Spinal cord (tissue), 10 donors: ENCODE results near the gene SSPN. TPM values are rescaled to one million over a fixed set of nuclear protein-coding genes. Genes with fewer than 3 reads are reported as not detected.

Experiments used
- DNase-seq, 6 donors: peaks; one replicate each; pipeline versions ENCODE4 v3.0.0 to v3.0.0-alpha.2; 2013 to 2015; ENCODE audit warnings: low spot score in 6 of 6, low read depth in 4 of 6
- H3K27ac ChIP-seq: one replicate; pipeline ENCODE4 v1.5.1; 2013; ENCODE audit warnings: low read depth, low read length, control low read depth
- H3K27me3 ChIP-seq: one replicate; pipeline ENCODE4 v1.6.1; 2013; ENCODE audit warnings: low read length; ENCODE audit not compliant: control insufficient read depth, insufficient read depth
- H3K36me3 ChIP-seq: one replicate; pipeline ENCODE4 v1.6.1; 2013; ENCODE audit warnings: low read length; ENCODE audit not compliant: control insufficient read depth, insufficient read depth
- H3K4me1 ChIP-seq: one replicate; pipeline ENCODE4 v1.6.1; 2013; ENCODE audit warnings: low read length; ENCODE audit not compliant: control insufficient read depth, insufficient read depth
- H3K4me3 ChIP-seq: one replicate; pipeline ENCODE4 v1.5.1; 2013; ENCODE audit warnings: low read depth, low read length, control low read depth
- H3K9me3 ChIP-seq: one replicate; pipeline ENCODE4 v1.6.1; 2013; ENCODE audit warnings: low read length; ENCODE audit not compliant: control insufficient read depth, insufficient read depth
- WGBS: methylation state at CpG from one replicate; pipeline ENCODE4 v1.1.5; 2013; ENCODE audit warnings: missing lambda C conversion rate; ENCODE audit not compliant: insufficient coverage; 5-methylcytosine and 5-hydroxymethylcytosine counted together
- long read RNA-seq, 4 donors: transcript quantifications; one replicate each; lab custom pipeline, GENCODE V29; 2026
- polyA plus RNA-seq, 2 donors: library from polyadenylated mRNA; unstranded; fragments of 120-200 nt; gene quantifications; one replicate each; pipeline ENCODE4 v1.2.1, GENCODE V29; 2013; ENCODE audit not compliant: insufficient read length in 2 of 2
- total RNA-seq, 2 donors: library from RNA; depleted of rRNA in 1 of 2; stranded (reverse); fragments of 120-200 nt in 1 of 2; fragments of >200 nt in 1 of 2; gene quantifications; one replicate each; pipeline versions ENCODE4 v1.2.3 to v1.2.4, GENCODE V29; 2013 to 2014
- donor health status: healthy.

SSPN gene, protein sequence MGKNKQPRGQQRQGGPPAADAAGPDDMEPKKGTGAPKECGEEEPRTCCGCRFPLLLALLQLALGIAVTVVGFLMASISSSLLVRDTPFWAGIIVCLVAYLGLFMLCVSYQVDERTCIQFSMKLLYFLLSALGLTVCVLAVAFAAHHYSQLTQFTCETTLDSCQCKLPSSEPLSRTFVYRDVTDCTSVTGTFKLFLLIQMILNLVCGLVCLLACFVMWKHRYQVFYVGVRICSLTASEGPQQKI
- 10 to 100 TPM; 23.2 to 27.2 TPM for total RNA-seq
- 10 to 100 TPM; 15.4 to 18.9 TPM for polyA plus RNA-seq
- long read RNA-seq, donor 1, full-length matches to known transcripts: 7 of 24 reads
- long read RNA-seq, donor 1, partial matches to known transcripts: 17 of 24 reads
- long read RNA-seq, donor 1, other reads (novel, unspliced or antisense): 0 of 24 reads
- long read RNA-seq, donor 2, full-length matches to known transcripts: 4 of 4 reads
- long read RNA-seq, donor 2, partial matches to known transcripts: 0 of 4 reads
- long read RNA-seq, donor 2, other reads (novel, unspliced or antisense): 0 of 4 reads
- long read RNA-seq, donor 3, full-length matches to known transcripts: 7 of 17 reads
- long read RNA-seq, donor 3, partial matches to known transcripts: 10 of 17 reads
- long read RNA-seq, donor 3, other reads (novel, unspliced or antisense): 0 of 17 reads
- long read RNA-seq, donor 4, partial matches to known transcripts: 0 of 2 reads
- long read RNA-seq, donor 4, other reads (novel, unspliced or antisense): 0 of 2 reads

- Histone ChIP-seq H3K36me3 (no peaks in the 10 kb centered on the region), H3K4me3 (peak within 1 kb of the TSS; percentile 69), H3K27me3 (no peaks in the 10 kb centered on the region), H3K9me3 (no peaks in the 10 kb centered on the region), H3K4me1 (peaks cover 12% of the 10 kb centered on the region), H3K27ac (peak within 1 kb of the TSS; percentile 95)
- peak in 5 of 6 donors; percentile 48 to 93 (median 66) for DNase-seq
- 0% methylated on average over 27 of the region's 35 CpGs for WGBS
Observed at GRCh38 chr12:26195250-26195640, at the start of gene SSPN. SSPN (plus strand) TSS chr12:26195573; CDS start chr12:26195673, 100 bp downstream.

DNA sequence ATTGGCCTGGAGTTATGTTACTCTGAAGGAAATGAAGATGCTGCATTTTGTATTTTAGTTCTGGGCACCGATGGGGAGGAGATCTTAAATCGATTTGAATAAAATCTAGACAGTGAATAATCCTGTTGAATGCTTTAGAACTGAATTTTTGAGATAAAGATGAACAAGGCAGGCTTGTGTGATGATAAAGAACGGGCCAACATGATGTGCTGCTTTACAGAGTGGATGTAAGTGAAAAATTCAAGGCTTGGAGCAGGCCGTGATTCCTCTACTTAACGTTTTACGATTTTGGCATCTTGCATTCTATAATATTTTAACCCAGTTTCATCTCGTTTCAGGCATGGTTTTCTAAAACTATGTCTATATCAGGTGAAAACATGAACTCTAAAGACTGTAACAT lies 47.1 kb upstream of the SSPN start:
- Histone ChIP-seq H3K27me3 (no peaks in the 10 kb centered on the region), H3K4me1 (no peaks in the 10 kb centered on the region), H3K27ac (no peak overlapping the region), H3K9me3 (no peaks in the 10 kb centered on the region), H3K36me3 (no peaks in the 10 kb centered on the region), H3K4me3 (no peak overlapping the region)
- no peak for DNase-seq
- 92% methylated on average over 3 of the region's 7 CpGs for WGBS

GRCh38 chr12:26149968-26150500 lies 45.3 kb upstream of the SSPN start:
- no peaks in the 10 kb centered on the region for H3K36me3 ChIP-seq
- H3K4me1 ChIP-seq: no peaks in the 10 kb centered on the region
- no peak overlapping the region for H3K4me3 ChIP-seq
- 60% methylated on average over 1 of the region's 5 CpGs for WGBS
- H3K9me3 ChIP-seq: no peaks in the 10 kb centered on the region
- DNase-seq: no peak
- no peaks in the 10 kb centered on the region for H3K27me3 ChIP-seq
- H3K27ac ChIP-seq: no peak overlapping the region

DNA sequence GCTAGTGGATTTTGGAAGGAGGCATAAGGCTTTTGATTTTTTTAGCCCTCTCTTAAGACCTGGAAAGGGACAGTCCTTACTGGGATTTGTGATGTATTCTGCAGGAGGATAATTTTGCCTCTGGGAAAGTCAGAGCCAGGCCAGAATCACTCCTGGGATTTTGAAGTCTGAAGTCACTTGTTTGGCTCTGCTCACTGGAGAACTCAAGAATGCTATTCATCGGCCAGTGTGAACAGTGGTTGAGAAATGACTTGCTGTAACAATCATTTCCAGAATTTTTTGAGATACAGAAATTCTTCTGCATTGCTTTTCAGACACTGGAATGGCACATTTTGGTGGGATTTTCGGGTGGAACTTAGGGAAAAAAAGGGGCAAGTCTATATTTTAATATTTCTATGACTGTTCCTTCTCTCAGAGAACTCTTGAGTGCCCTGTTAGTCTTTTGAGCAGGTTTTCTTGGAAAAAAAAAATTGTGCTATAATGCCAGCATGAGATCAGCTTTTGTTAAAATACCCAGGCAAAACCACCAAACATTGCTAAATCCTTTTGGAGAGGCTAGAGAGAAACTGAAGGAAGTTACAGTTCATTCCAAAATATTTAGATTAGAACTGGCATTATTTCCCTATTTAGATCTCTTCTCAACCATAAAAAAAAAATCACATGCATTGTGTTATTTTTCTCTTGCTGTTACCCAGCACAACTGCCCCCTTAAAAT lies 44.5 kb upstream of the SSPN start:
- H3K4me1 ChIP-seq: no peaks in the 10 kb centered on the region
- H3K27ac ChIP-seq: peak overlapping the region; percentile 44
- no peaks in the 10 kb centered on the region for H3K27me3 ChIP-seq
- H3K9me3 ChIP-seq: no peaks in the 10 kb centered on the region
- no CpG with 5 or more reads among the region's 2 CpGs for WGBS
- no peak overlapping the region for H3K4me3 ChIP-seq
- H3K36me3 ChIP-seq: no peaks in the 10 kb centered on the region
- DNase-seq: peak in 2 of 6 donors; percentile 34 to 39

DNA sequence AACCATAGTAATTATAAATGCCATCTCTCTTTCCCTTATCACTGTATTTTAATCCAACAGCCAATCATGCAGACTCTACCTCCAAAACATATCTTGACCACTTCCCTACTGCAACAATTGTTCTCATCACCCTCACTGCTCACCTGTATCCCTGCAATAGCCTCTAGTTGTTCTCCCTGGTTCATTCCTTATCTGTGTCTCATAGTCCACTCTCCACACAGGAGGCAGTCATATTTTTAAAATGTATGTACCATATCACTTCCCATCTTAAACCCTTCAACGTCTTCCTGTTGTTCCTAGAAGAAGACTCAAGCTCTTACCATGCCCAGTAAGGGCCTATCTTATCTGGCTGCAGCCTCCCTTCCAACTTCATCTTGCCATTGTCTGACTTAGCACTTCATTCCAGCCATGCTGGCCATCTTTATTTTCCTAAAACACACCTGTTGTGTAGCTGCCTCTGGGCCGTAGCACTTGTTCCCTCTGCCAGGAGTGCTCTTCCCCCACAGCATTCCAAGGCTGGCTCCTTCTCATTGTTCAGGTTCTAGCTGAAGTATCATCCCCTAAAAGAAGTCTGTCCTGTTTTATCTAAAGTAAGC lies 42.8 kb upstream of the SSPN start:
- DNase-seq: no peak
- H3K4me1 ChIP-seq: no peaks in the 10 kb centered on the region
- H3K9me3 ChIP-seq: no peaks in the 10 kb centered on the region
- H3K27me3 ChIP-seq: no peaks in the 10 kb centered on the region
- no peaks in the 10 kb centered on the region for H3K36me3 ChIP-seq
- 93% methylated on average over 2 of the region's 2 CpGs for WGBS
- H3K27ac ChIP-seq: no peak overlapping the region
- no peak overlapping the region for H3K4me3 ChIP-seq

- Histone ChIP-seq H3K27me3 (no peaks in the 10 kb centered on the region), H3K4me1 (no peaks in the 10 kb centered on the region), H3K4me3 (no peak overlapping the region), H3K36me3 (no peaks in the 10 kb centered on the region), H3K27ac (no peak overlapping the region), H3K9me3 (no peaks in the 10 kb centered on the region)
- DNase-seq: no peak
- WGBS: 86% methylated on average over 4 of the region's 5 CpGs
Observed at GRCh38 chr12:26153421-26154154, 41.8 kb upstream of the SSPN start.

DNA sequence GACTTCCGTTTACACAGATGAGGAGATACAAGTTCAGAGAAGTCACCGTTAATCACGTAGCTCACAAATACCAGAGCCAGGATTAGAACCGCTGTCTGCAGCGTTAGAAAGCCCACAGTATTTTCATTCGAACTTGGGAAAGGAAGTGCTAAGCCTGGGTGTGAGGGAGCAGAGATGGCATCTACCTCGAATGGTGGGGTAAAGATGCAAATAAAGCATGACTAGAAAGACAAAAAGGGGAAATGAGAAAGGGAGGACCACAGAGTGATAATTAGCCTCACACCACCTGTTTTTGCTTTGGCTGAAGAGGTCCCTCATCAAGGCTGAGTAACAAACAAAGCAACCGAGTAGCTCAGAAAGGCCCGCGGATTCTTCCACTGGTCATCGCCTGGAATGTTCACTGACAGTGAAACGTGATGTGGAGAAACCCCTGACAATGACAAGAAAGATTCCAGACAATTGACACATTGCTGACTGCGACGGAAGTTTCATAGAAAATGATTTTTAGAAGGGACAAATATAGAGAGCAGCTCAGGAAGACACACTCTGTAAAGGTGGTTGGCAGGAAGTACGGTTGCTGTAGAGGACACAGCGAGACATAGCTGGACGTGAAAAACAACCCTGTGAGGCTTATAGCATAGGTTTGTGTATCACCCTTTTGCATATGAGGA lies 39.0 kb upstream of the SSPN start:
- Histone ChIP-seq H3K9me3 (no peaks in the 10 kb centered on the region), H3K4me1 (no peaks in the 10 kb centered on the region), H3K27ac (no peak overlapping the region), H3K36me3 (no peaks in the 10 kb centered on the region), H3K4me3 (no peak overlapping the region), H3K27me3 (no peaks in the 10 kb centered on the region)
- WGBS: 77% methylated on average over 16 of the region's 17 CpGs
- no peak for DNase-seq

DNA sequence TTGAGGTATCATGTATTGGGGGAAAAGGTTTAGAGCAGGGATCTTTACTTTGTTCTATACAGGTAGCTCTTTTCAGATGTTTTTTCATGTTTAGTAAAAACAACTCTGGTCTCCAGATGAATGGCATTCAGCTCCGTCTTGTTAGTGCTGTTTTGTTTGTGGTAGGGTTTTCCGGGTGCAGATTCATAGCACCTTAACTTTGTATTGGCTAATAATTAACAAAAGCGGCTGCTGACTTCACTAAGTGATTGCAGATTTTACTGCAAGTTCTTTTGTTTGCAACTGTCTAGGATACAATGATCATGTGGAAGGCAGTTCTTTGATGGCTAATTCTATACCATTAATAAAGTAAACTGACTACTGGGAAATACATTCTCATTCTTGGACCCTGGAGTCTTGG lies 38.4 kb upstream of the SSPN start:
- Histone ChIP-seq H3K27ac (no peak overlapping the region), H3K27me3 (no peaks in the 10 kb centered on the region), H3K4me1 (no peaks in the 10 kb centered on the region), H3K36me3 (no peaks in the 10 kb centered on the region), H3K4me3 (no peak overlapping the region), H3K9me3 (no peaks in the 10 kb centered on the region)
- no CpG with 5 or more reads among the region's 3 CpGs for WGBS
- no peak for DNase-seq
